ENCODE results near the gene SYNJ1. TPM values are rescaled to one million over a fixed set of nuclear protein-coding genes. Genes with fewer than 3 reads are reported as not detected.
"Not testable (repeated sequence)": the region's sequence is repeated elsewhere in the genome, so short reads cannot be mapped to it uniquely, and the experiment has no call there.

SYNJ1 gene
- total RNA-seq, 1 experiment from 2014 or later = 10.2 TPM

- no TSS peak for BruUV-seq (replicated peaks)
- Mint-ChIP-seq H3K4me1 (ENCODE audit: low read depth, unreplicated experiment) (no peaks in the 10 kb centered on the region), H3K27ac (ENCODE audit: unreplicated experiment) (no peak overlapping the region), H3K27me3 (ENCODE audit: unreplicated experiment) (peaks cover 5% of the 10 kb centered on the region), H3K9me3 (ENCODE audit: low read depth, unreplicated experiment) (no peaks in the 10 kb centered on the region), H3K4me3 (ENCODE audit: low read depth, unreplicated experiment) (no peak overlapping the region), H3K36me3 (ENCODE audit: insufficient read depth, unreplicated experiment) (no peaks in the 10 kb centered on the region)
- intact Hi-C loops (cut with micrococcal nuclease; ENCODE audit: unreplicated experiment) = no loop called here
- CTCF ChIA-PET = no interaction called here
- TF ChIP-seq, protein P1, sequence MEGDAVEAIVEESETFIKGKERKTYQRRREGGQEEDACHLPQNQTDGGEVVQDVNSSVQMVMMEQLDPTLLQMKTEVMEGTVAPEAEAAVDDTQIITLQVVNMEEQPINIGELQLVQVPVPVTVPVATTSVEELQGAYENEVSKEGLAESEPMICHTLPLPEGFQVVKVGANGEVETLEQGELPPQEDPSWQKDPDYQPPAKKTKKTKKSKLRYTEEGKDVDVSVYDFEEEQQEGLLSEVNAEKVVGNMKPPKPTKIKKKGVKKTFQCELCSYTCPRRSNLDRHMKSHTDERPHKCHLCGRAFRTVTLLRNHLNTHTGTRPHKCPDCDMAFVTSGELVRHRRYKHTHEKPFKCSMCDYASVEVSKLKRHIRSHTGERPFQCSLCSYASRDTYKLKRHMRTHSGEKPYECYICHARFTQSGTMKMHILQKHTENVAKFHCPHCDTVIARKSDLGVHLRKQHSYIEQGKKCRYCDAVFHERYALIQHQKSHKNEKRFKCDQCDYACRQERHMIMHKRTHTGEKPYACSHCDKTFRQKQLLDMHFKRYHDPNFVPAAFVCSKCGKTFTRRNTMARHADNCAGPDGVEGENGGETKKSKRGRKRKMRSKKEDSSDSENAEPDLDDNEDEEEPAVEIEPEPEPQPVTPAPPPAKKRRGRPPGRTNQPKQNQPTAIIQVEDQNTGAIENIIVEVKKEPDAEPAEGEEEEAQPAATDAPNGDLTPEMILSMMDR (IDR thresholded peaks at IDR 0.05; ENCODE audit: unreplicated experiment) = no peak
- no peak for DNase-seq
These were observed 101.1 kb downstream of the SYNJ1 start for GRCh38 chr21:32626621-32627196.

- BruUV-seq (replicated peaks); H3K27ac Mint-ChIP-seq (ENCODE audit: unreplicated experiment); H3K4me3 Mint-ChIP-seq (ENCODE audit: low read depth, unreplicated experiment); intact Hi-C loops (cut with micrococcal nuclease; ENCODE audit: unreplicated experiment); DNase-seq; H3K9me3 Mint-ChIP-seq (ENCODE audit: low read depth, unreplicated experiment); H3K4me1 Mint-ChIP-seq (ENCODE audit: low read depth, unreplicated experiment); CTCF ChIA-PET; H3K36me3 Mint-ChIP-seq (ENCODE audit: insufficient read depth, unreplicated experiment): not testable (repeated sequence)
- peaks cover 43% of the 10 kb centered on the region for H3K27me3 Mint-ChIP-seq (ENCODE audit: unreplicated experiment)
These were observed 109.6 kb downstream of the SYNJ1 start for GRCh38 chr21:32618218-32618617.

GRCh38 chr21:32613436-32614043, 114.3 kb downstream of the SYNJ1 start:
- H3K4me1 Mint-ChIP-seq (ENCODE audit: low read depth, unreplicated experiment) = no peaks in the 10 kb centered on the region
- peaks cover 29% of the 10 kb centered on the region for H3K36me3 Mint-ChIP-seq (ENCODE audit: insufficient read depth, unreplicated experiment)
- H3K27ac Mint-ChIP-seq (ENCODE audit: unreplicated experiment) = no peak overlapping the region
- BruUV-seq (replicated peaks) = no TSS peak
- peak overlapping the region; percentile 81 for H3K4me3 Mint-ChIP-seq (ENCODE audit: low read depth, unreplicated experiment)
- DNase-seq = no peak
- intact Hi-C loops (cut with micrococcal nuclease; ENCODE audit: unreplicated experiment) = no loop called here
- H3K9me3 Mint-ChIP-seq (ENCODE audit: low read depth, unreplicated experiment) = no peaks in the 10 kb centered on the region
- CTCF ChIA-PET = no interaction called here
- peaks cover 26% of the 10 kb centered on the region for H3K27me3 Mint-ChIP-seq (ENCODE audit: unreplicated experiment)
- TF ChIP-seq, protein P1 (IDR thresholded peaks at IDR 0.05; ENCODE audit: unreplicated experiment) = no peak

- no peak for DNase-seq
- Mint-ChIP-seq H3K36me3 (ENCODE audit: insufficient read depth, unreplicated experiment) (peaks cover 32% of the 10 kb centered on the region), H3K27ac (ENCODE audit: unreplicated experiment) (peak overlapping the region; percentile 77), H3K4me1 (ENCODE audit: low read depth, unreplicated experiment) (no peaks in the 10 kb centered on the region), H3K9me3 (ENCODE audit: low read depth, unreplicated experiment) (no peaks in the 10 kb centered on the region), H3K4me3 (ENCODE audit: low read depth, unreplicated experiment) (peak overlapping the region; percentile 81), H3K27me3 (ENCODE audit: unreplicated experiment) (peaks cover 26% of the 10 kb centered on the region)
- intact Hi-C loops (cut with micrococcal nuclease; ENCODE audit: unreplicated experiment) = no loop called here
- TF ChIP-seq, protein P1 (IDR thresholded peaks at IDR 0.05; ENCODE audit: unreplicated experiment) = no peak
- BruUV-seq (replicated peaks) = TSS peak; percentile 78
- CTCF ChIA-PET = interaction anchor here (1.2 kb wide), 1 partner anchor 12 kb away, joined by 7 read pairs; no protein-coding TSS in a partner anchor
These were observed 114.8 kb downstream of the SYNJ1 start for GRCh38 chr21:32612999-32613337.
